ENCODE measurements around the gene IRF3. TPM values are rescaled to one million over a fixed set of nuclear protein-coding genes. Genes with fewer than 3 reads are reported as not detected.

IRF3 gene
- total RNA-seq, 1 experiment from 2014 or later, result 131 TPM

GRCh38 chr19:49614096-49614833 lies 51.4 kb downstream of the IRF3 start:
- H3K4me3 Mint-ChIP-seq (ENCODE audit: unreplicated experiment), result no peak overlapping the region
- CTCF ChIA-PET, result no interaction called here
- intact Hi-C loops (cut with micrococcal nuclease; ENCODE audit: unreplicated experiment), result no loop called here

GRCh38 chr19:49613374-49613773 lies 52.3 kb downstream of the IRF3 start:
- ChIA-PET CTCF (no interaction called here), POLR2A (no interaction called here)
- Histone ChIP-seq H3K9me3 (no peaks in the 10 kb centered on the region), H3K36me3 (ENCODE audit: control insufficient read depth, insufficient read depth, low read length) (peaks cover 10% of the 10 kb centered on the region), H3K4me1 (no peaks in the 10 kb centered on the region), H3K4me3 (ENCODE audit: low read depth, low read length) (no peak overlapping the region), H3K27me3 (replicated peaks; ENCODE audit: control insufficient read depth, insufficient read depth, low read length) (no peaks in the 10 kb centered on the region)
- H3K27me3 Mint-ChIP-seq (ENCODE audit: insufficient read depth, unreplicated experiment), result no peaks in the 10 kb centered on the region
- peaks cover 85% of the 10 kb centered on the region for H3K36me3 Mint-ChIP-seq (ENCODE audit: insufficient read depth, unreplicated experiment)
- H3K4me3 Mint-ChIP-seq (ENCODE audit: unreplicated experiment), result no peak overlapping the region
- no peaks in the 10 kb centered on the region for H3K9me3 Mint-ChIP-seq (ENCODE audit: unreplicated experiment)
- no peaks in the 10 kb centered on the region for H3K4me1 Mint-ChIP-seq (ENCODE audit: low read depth, unreplicated experiment)
- no peak for DNase-seq
- no peak overlapping the region for H3K27ac Mint-ChIP-seq (ENCODE audit: unreplicated experiment)
- intact Hi-C loops (cut with micrococcal nuclease; ENCODE audit: unreplicated experiment), result loop anchor here (2.0 kb wide), 1 partner anchor 65 kb away; no protein-coding TSS in a partner anchor
- BruUV-seq (replicated peaks), result no TSS peak
- no peak for TF ChIP-seq CTCF (IDR thresholded peaks at IDR 0.05; ENCODE audit: insufficient read depth in 1 of 2, low read depth in 1 of 2, low read length in 1 of 2, severe bottlenecking in 1 of 2, unreplicated experiment in 1 of 2)

More at GRCh38 chr19:49614096-49614833, 51.4 kb downstream of the IRF3 start:
- BruUV-seq (replicated peaks), result no TSS peak
- H3K9me3 ChIP-seq, result no peaks in the 10 kb centered on the region
- no peak for TF ChIP-seq CTCF (IDR thresholded peaks at IDR 0.05; ENCODE audit: insufficient read depth in 1 of 2, low read depth in 1 of 2, low read length in 1 of 2, severe bottlenecking in 1 of 2, unreplicated experiment in 1 of 2)
- Mint-ChIP-seq H3K36me3 (ENCODE audit: insufficient read depth, unreplicated experiment) (peaks cover 83% of the 10 kb centered on the region), H3K27ac (ENCODE audit: unreplicated experiment) (no peak overlapping the region), H3K9me3 (ENCODE audit: unreplicated experiment) (no peaks in the 10 kb centered on the region), H3K27me3 (ENCODE audit: insufficient read depth, unreplicated experiment) (no peaks in the 10 kb centered on the region), H3K4me1 (ENCODE audit: low read depth, unreplicated experiment) (no peaks in the 10 kb centered on the region)
- H3K36me3 ChIP-seq (ENCODE audit: control insufficient read depth, insufficient read depth, low read length), result peaks cover 10% of the 10 kb centered on the region
- DNase-seq, result no peak
- no peaks in the 10 kb centered on the region for H3K27me3 ChIP-seq (replicated peaks; ENCODE audit: control insufficient read depth, insufficient read depth, low read length)
- POLR2A ChIA-PET, result no interaction called here
- no peak overlapping the region for H3K4me3 ChIP-seq (ENCODE audit: low read depth, low read length)
- no peaks in the 10 kb centered on the region for H3K4me1 ChIP-seq

Small RNA genes lying within 50 kb of the gene (microRNA-seq; reads per million reads assigned to microRNA genes)
- 1.5 reads per million for gene MIR5088

Other genes with a start within 250 kb of the IRF3 start
- not detected in 2 replicates for gene PTH2, start 242.4 kb downstream of the IRF3 start, total RNA-seq (2022)
- 0.25 TPM in 1 of 2 replicates, not detected in the other for gene GFY, start 240.5 kb downstream of the IRF3 start, total RNA-seq (2022)
- gene SLC17A7, start 224.3 kb downstream of the IRF3 start, total RNA-seq (2022), result 0.21 and 0.36 TPM in 2 replicates
- 150 and 167 TPM in 2 replicates for gene PIH1D1, start 214.0 kb downstream of the IRF3 start, total RNA-seq (2022)
- gene ALDH16A1, start 212.6 kb downstream of the IRF3 start, total RNA-seq (2022), result 42.1 and 45.0 TPM in 2 replicates
- 2.1 and 2.4 TPM in 2 replicates for gene FLT3LG, start 191.6 kb downstream of the IRF3 start, total RNA-seq (2022)
- 2,726 and 2,880 TPM in 2 replicates for gene RPL13A, start 178.2 kb downstream of the IRF3 start, total RNA-seq (2022)
- 2,065 and 2,191 TPM in 2 replicates for gene RPS11, start 169.4 kb downstream of the IRF3 start, total RNA-seq (2022)
- 135 and 136 TPM in 2 replicates for gene FCGRT, start 153.2 kb downstream of the IRF3 start, total RNA-seq (2022)
- gene RCN3, start 137.9 kb downstream of the IRF3 start, total RNA-seq (2022), result 6.6 and 7.0 TPM in 2 replicates
- 74.7 and 77.7 TPM in 2 replicates for gene NOSIP, start 85.3 kb downstream of the IRF3 start, total RNA-seq (2022)
- 7.7 and 8.4 TPM in 2 replicates for gene PRRG2, start 84.5 kb downstream of the IRF3 start, total RNA-seq (2022)
- gene PRR12, start 74.7 kb downstream of the IRF3 start, total RNA-seq (2022), result 38.8 and 40.5 TPM in 2 replicates
- gene RRAS, start 25.7 kb downstream of the IRF3 start, total RNA-seq (2022), result 10.6 and 11.3 TPM in 2 replicates
- 83.4 and 89.5 TPM in 2 replicates for gene SCAF1, start 23.6 kb downstream of the IRF3 start, total RNA-seq (2022)
- gene BCL2L12, start 76 bp upstream of the IRF3 start, total RNA-seq (2022), result 103 and 111 TPM in 2 replicates
- 326 and 343 TPM in 2 replicates for gene PRMT1, start 11.4 kb upstream of the IRF3 start, total RNA-seq (2022)
- gene ADM5, start 23.7 kb upstream of the IRF3 start, total RNA-seq (2022), result 8.5 and 10.4 TPM in 2 replicates
- gene CPT1C, start 25.3 kb upstream of the IRF3 start, total RNA-seq (2022), result 1.9 and 2.0 TPM in 2 replicates
- gene TSKS, start 97.4 kb upstream of the IRF3 start, total RNA-seq (2022), result not detected in 2 replicates
- 107 and 126 TPM in 2 replicates for gene AP2A1, start 101.1 kb upstream of the IRF3 start, total RNA-seq (2022)
- gene FUZ, start 147.4 kb upstream of the IRF3 start, total RNA-seq (2022), result 0.75 and 0.93 TPM in 2 replicates
- 102 and 104 TPM in 2 replicates for gene MED25, start 152.4 kb upstream of the IRF3 start, total RNA-seq (2022)
- 209 and 224 TPM in 2 replicates for gene PTOV1, start 185.3 kb upstream of the IRF3 start, total RNA-seq (2022)
- 130 and 147 TPM in 2 replicates for gene PNKP, start 201.7 kb upstream of the IRF3 start, total RNA-seq (2022)
- gene AKT1S1, start 211.5 kb upstream of the IRF3 start, total RNA-seq (2022), result 64.6 and 77.6 TPM in 2 replicates
- gene TBC1D17, start 211.8 kb upstream of the IRF3 start, total RNA-seq (2022), result 55.3 and 56.5 TPM in 2 replicates
- 0.61 and 1.1 TPM in 2 replicates for gene IL4I1, start 231.0 kb upstream of the IRF3 start, total RNA-seq (2022)